ENCODE measurements around the gene SOHLH1.

Gene SOHLH1

GRCh38 chr9:135655317-135655716, 44.0 kb downstream of the SOHLH1 start:
- no peak for DNase-seq

GRCh38 chr9:135650408-135650807, 48.9 kb downstream of the SOHLH1 start:
- DNase-seq: no peak

GRCh38 chr9:135649508-135649907, 49.8 kb downstream of the SOHLH1 start:
- DNase-seq: no peak

GRCh38 chr9:135648494-135649410, 50.5 kb downstream of the SOHLH1 start:
- no peak for DNase-seq

- no peak for DNase-seq
These were observed 51.4 kb downstream of the SOHLH1 start for GRCh38 chr9:135647884-135648283.

- peak; percentile 16 for DNase-seq
These were observed 54.6 kb downstream of the SOHLH1 start for GRCh38 chr9:135644631-135645218.
